MM.1S (cell line): Measurements from ENCODE around the gene KLHL7.

Experiments
- DNase-seq: peaks from one replicate; pipeline ENCODE4 v3.0.0-alpha.2; 2015
- H2AFZ ChIP-seq: fragments of 300-600 bp; sonication (generic); 2 replicates; pipeline ENCODE4 v1.6.0; 2016; ENCODE audit warnings: antibody characterized with exemption, low read length
- H3F3A ChIP-seq: fragments of 300-600 bp; sonication (generic); 2 replicates; pipeline ENCODE4 v1.6.1; 2016; ENCODE audit warnings: mild to moderate bottlenecking, antibody characterized with exemption, low read length, moderate library complexity, mixed read lengths; ENCODE audit not compliant: insufficient read depth
- H3K27ac ChIP-seq: fragments of 300-600 bp; sonication (generic); 2 replicates; pipeline ENCODE4 v1.5.1; 2016; ENCODE audit warnings: mild to moderate bottlenecking, low read length
- H3K27me3 ChIP-seq: fragments of 300-600 bp; sonication (generic); replicated peaks from 2 replicates; pipeline ENCODE4 v1.6.0; 2016; ENCODE audit warnings: low read length; ENCODE audit not compliant: insufficient read depth
- H3K36me3 ChIP-seq: fragments of 300-600 bp; sonication (generic); replicated peaks from 2 replicates; pipeline ENCODE4 v1.6.1; 2016; ENCODE audit warnings: mild to moderate bottlenecking, low read length, mixed read lengths; ENCODE audit not compliant: insufficient read depth
- H3K4me1 ChIP-seq: fragments of 300-600 bp; sonication (generic); 2 replicates; pipeline ENCODE4 v1.6.1; 2016; ENCODE audit warnings: low read length, mixed read lengths
- H3K4me2 ChIP-seq: fragments of 300-600 bp; sonication (generic); 2 replicates; pipeline ENCODE4 v1.6.0; 2016; ENCODE audit warnings: low read depth, low read length
- H3K4me3 ChIP-seq: fragments of 300-600 bp; sonication (generic); 2 replicates; pipeline ENCODE4 v1.5.1; 2016; ENCODE audit warnings: low read length, mixed read lengths
- H3K79me2 ChIP-seq: fragments of 300-600 bp; sonication (generic); 2 replicates; pipeline ENCODE4 v1.6.1; 2016; ENCODE audit warnings: mixed run types, low read length, mixed read lengths
- H3K9ac ChIP-seq: fragments of 300-600 bp; sonication (generic); 2 replicates; pipeline ENCODE4 v1.6.1; 2016; ENCODE audit warnings: low read length, mixed read lengths
- H3K9me2 ChIP-seq: fragments of 300-600 bp; sonication (generic); replicated peaks from 2 replicates; pipeline ENCODE4 v1.6.1; 2016; ENCODE audit warnings: mild to moderate bottlenecking, low read length, mixed read lengths; ENCODE audit not compliant: insufficient read depth
- H3K9me3 ChIP-seq: fragments of 300-600 bp; sonication (generic); replicated peaks from 2 replicates; pipeline ENCODE4 v1.6.1; 2016; ENCODE audit warnings: mild to moderate bottlenecking, low read length, mixed read lengths; ENCODE audit not compliant: insufficient read depth
- H4K20me1 ChIP-seq: fragments of 300-600 bp; sonication (generic); 2 replicates; pipeline ENCODE4 v1.6.1; 2016; ENCODE audit warnings: mild to moderate bottlenecking, low read length, moderate library complexity, mixed read lengths; ENCODE audit not compliant: insufficient read depth
- EZH2 ChIP-seq: fragments of 300-600 bp; sonication (generic); optimal IDR thresholded peaks from 2 replicates; pipeline ENCODE3; 2017; ENCODE audit warnings: low read depth, mild to moderate bottlenecking, antibody characterized with exemption, low read length, mixed read lengths
- EZH2phosphoT487 ChIP-seq: fragments of 300-600 bp; sonication (generic); IDR thresholded peaks from 2 replicates; pipeline ENCODE4 v1.6.1; 2018; ENCODE audit warnings: antibody characterized with exemption, low read length
- TF ChIP-seq, protein P1 (sequence below): fragments of 300-600 bp; sonication (generic); IDR thresholded peaks from 2 replicates; pipeline ENCODE4 v1.5.1; 2016; ENCODE audit warnings: antibody characterized with exemption, low read length, mixed read lengths

KLHL7 gene

DNA sequence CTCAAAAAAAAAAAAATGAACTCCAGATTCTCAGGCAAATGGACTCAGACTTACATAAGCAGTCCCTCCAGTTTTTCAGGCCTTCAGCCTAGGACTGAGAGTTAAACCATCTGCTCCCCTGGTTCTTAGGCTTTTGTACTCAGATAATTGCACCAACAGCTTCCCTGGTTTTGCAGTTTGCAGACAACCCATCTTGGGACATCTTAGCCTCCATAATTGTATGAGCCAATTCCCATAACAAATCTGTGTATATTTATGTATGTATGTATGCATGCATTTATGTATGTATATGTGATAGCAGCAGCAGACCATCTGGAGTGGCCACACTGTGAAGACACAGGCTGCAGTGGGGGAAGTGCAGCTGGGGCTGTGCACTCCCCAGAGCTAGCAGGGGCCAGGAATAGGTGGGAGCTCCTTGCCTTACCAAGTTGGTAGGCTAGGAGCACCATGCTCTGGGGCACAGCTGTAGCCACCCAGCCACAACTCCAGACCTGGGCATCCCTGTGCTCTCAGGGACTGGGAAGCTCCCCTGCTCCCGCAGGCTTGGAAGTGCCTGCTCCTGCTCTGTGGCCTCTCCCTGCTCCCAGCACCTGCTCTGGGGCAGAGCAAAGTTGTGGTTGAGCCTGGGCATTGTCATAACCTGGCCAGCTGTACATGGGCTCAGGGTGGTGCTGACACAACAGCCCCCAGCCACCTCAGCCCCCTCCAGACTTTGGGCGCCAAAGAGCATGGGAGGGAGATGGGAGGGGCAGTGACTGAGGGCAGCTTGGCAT is 8.9 kb upstream of the KLHL7 start:
- H3K9me2 ChIP-seq, result no peaks in the 10 kb centered on the region
- H4K20me1 ChIP-seq, result no peaks in the 10 kb centered on the region
- TF ChIP-seq, protein P1, sequence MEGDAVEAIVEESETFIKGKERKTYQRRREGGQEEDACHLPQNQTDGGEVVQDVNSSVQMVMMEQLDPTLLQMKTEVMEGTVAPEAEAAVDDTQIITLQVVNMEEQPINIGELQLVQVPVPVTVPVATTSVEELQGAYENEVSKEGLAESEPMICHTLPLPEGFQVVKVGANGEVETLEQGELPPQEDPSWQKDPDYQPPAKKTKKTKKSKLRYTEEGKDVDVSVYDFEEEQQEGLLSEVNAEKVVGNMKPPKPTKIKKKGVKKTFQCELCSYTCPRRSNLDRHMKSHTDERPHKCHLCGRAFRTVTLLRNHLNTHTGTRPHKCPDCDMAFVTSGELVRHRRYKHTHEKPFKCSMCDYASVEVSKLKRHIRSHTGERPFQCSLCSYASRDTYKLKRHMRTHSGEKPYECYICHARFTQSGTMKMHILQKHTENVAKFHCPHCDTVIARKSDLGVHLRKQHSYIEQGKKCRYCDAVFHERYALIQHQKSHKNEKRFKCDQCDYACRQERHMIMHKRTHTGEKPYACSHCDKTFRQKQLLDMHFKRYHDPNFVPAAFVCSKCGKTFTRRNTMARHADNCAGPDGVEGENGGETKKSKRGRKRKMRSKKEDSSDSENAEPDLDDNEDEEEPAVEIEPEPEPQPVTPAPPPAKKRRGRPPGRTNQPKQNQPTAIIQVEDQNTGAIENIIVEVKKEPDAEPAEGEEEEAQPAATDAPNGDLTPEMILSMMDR, result no peak
- TF ChIP-seq EZH2phosphoT487, result no peak
- TF ChIP-seq EZH2, result no peak

DNA sequence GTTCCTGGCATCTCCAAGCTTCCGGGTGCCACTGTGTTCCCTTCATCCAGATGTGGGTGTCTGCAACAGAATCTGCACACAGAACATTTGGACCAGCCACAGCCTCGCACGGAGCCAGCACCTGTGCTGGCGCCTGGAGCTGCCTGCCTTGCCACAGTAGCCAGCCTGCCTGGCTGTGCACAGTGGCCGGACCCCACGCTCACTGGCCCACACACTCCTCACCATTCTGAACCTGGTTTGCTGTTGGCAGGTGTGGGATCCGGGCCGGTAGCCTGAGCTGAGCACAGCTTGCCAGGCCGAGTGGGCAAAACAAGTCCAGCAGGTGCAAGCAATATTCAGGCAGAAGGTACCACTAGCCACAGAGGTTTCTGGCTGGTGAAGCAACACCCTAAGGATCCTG is 7.6 kb upstream of the KLHL7 start:
- no peak overlapping the region for H3K4me3 ChIP-seq
- no peak for DNase-seq
- no peaks in the 10 kb centered on the region for H3K36me3 ChIP-seq
- TF ChIP-seq EZH2phosphoT487 (no peak), EZH2 (no peak)
- TF ChIP-seq, protein P1, result no peak
- no peak overlapping the region for H3K27ac ChIP-seq
- H3K4me2 ChIP-seq, result no peak overlapping the region
- no peaks in the 10 kb centered on the region for H3K4me1 ChIP-seq
- H3K27me3 ChIP-seq, result no peaks in the 10 kb centered on the region
- H3K79me2 ChIP-seq, result no peaks in the 10 kb centered on the region
- H4K20me1 ChIP-seq, result no peaks in the 10 kb centered on the region
- H3K9me3 ChIP-seq, result no peaks in the 10 kb centered on the region
- H3F3A ChIP-seq, result no peaks in the 10 kb centered on the region
- no peak overlapping the region for H2AFZ ChIP-seq
- H3K9me2 ChIP-seq, result no peaks in the 10 kb centered on the region
- H3K9ac ChIP-seq, result no peak overlapping the region

More for the DNA sequence above, 8.9 kb upstream of the KLHL7 start:
- no peaks in the 10 kb centered on the region for H3K79me2 ChIP-seq
- no peak overlapping the region for H3K4me3 ChIP-seq
- no peaks in the 10 kb centered on the region for H3K9me3 ChIP-seq
- H3K4me2 ChIP-seq, result no peak overlapping the region
- H3K4me1 ChIP-seq, result no peaks in the 10 kb centered on the region
- no peak overlapping the region for H3K9ac ChIP-seq
- H3K27ac ChIP-seq, result no peak overlapping the region
- H3K36me3 ChIP-seq, result no peaks in the 10 kb centered on the region
- no peaks in the 10 kb centered on the region for H3K27me3 ChIP-seq
- no peak overlapping the region for H2AFZ ChIP-seq
- no peak for DNase-seq
- no peaks in the 10 kb centered on the region for H3F3A ChIP-seq

DNA sequence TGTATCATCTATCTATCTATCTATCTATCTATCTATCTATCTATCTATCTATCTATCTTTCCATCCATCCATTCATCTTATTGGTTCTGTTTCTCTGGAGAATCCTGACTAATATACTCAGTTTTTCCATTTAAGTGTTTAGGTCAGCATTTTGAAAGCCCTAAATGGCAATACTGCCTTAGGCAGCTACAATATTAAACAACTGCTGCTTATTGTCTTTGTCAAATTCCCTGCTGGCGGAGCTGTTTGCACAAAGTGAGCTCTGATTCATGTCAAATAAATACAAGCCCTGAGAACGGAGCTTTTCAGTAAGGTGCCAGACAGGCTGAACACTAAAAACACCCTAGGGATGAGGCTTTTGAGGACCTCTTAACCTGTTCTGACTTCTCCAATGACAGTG is 7.1 kb upstream of the KLHL7 start:
- Histone ChIP-seq H3K4me3 (no peak overlapping the region), H3K9me3 (no peaks in the 10 kb centered on the region), H3K27ac (no peak overlapping the region), H2AFZ (no peak overlapping the region), H3F3A (no peaks in the 10 kb centered on the region), H3K27me3 (no peaks in the 10 kb centered on the region), H3K79me2 (no peaks in the 10 kb centered on the region), H3K36me3 (no peaks in the 10 kb centered on the region), H3K4me2 (no peak overlapping the region), H3K9ac (no peak overlapping the region), H3K9me2 (no peaks in the 10 kb centered on the region), H3K4me1 (no peaks in the 10 kb centered on the region), H4K20me1 (no peaks in the 10 kb centered on the region)
- TF ChIP-seq, protein P1, result no peak
- TF ChIP-seq EZH2phosphoT487, result no peak
- no peak for TF ChIP-seq EZH2
- DNase-seq, result no peak
